GM23338 (cell line): ENCODE data around the gene USF2. TPM values are rescaled to one million over a fixed set of nuclear protein-coding genes. Genes with fewer than 3 reads are reported as not detected.

Source experiments
- ATAC-seq: fragments of 200-7000 bp; cut with Tn5 transposase; 3 replicates; pipeline ENCODE4 v1.9.1; 2020
- DNase-seq: peaks from one replicate; pipeline ENCODE4 v3.0.0-alpha.2; 2015; ENCODE audit warnings: low spot score
- H2AFZ ChIP-seq: fragments of 200-600 bp; sonication (generic); 2 replicates; pipeline ENCODE4 v1.8.0; 2016; ENCODE audit warnings: antibody characterized with exemption, mild to moderate bottlenecking, moderate library complexity
- H3F3A ChIP-seq: fragments of 200-600 bp; sonication (generic); replicated peaks from 2 replicates; pipeline ENCODE4 v1.8.0; 2017; ENCODE audit warnings: antibody characterized with exemption, mixed run types, low read depth
- H3K27ac ChIP-seq: fragments of 200-600 bp; sonication (generic); 2 replicates; pipeline ENCODE4 v1.6.1; 2016; ENCODE audit warnings: low read depth
- H3K27me3 ChIP-seq: fragments of 200-600 bp; sonication (generic); 2 replicates; pipeline ENCODE4 v1.8.0; 2016; ENCODE audit warnings: mild to moderate bottlenecking, mixed run types, moderate library complexity; ENCODE audit not compliant: insufficient read depth
- H3K36me3 ChIP-seq: fragments of 200-600 bp; sonication (generic); 2 replicates; pipeline ENCODE4 v1.8.0; 2016; ENCODE audit warnings: mild to moderate bottlenecking; ENCODE audit not compliant: insufficient read depth
- H3K4me1 ChIP-seq: fragments of 200-600 bp; sonication (generic); 2 replicates; pipeline ENCODE4 v1.8.0; 2016; ENCODE audit warnings: mild to moderate bottlenecking, moderate library complexity; ENCODE audit not compliant: insufficient read depth
- H3K4me2 ChIP-seq: fragments of 200-600 bp; sonication (generic); 2 replicates; pipeline ENCODE4 v1.7.1; 2017; ENCODE audit warnings: mixed run types
- H3K4me3 ChIP-seq: fragments of 200-600 bp; sonication (generic); 2 replicates; pipeline ENCODE4 v1.6.1; 2016; ENCODE audit warnings: mixed run types
- H3K79me2 ChIP-seq: fragments of 200-600 bp; sonication (generic); replicated peaks from 2 replicates; pipeline ENCODE4 v1.8.0; 2017; ENCODE audit warnings: mild to moderate bottlenecking; ENCODE audit not compliant: insufficient read depth
- H3K9me2 ChIP-seq: fragments of 200-600 bp; sonication (generic); 2 replicates; pipeline ENCODE4 v1.8.0; 2017; ENCODE audit not compliant: insufficient read depth
- H4K20me1 ChIP-seq: fragments of 200-600 bp; sonication (generic); replicated peaks from 2 replicates; pipeline ENCODE4 v1.8.0; 2017; ENCODE audit warnings: mild to moderate bottlenecking; ENCODE audit not compliant: insufficient read depth
- H3K27ac Mint-ChIP-seq: 2 replicates; pipeline ENCODE4 v1.8.0; 2020; ENCODE audit warnings: inconsistent platforms, mild to moderate bottlenecking, moderate library complexity, mixed read lengths
- H3K27me3 Mint-ChIP-seq: 3 replicates; pipeline ENCODE4 v1.8.0; 2022; ENCODE audit warnings: low read depth, mild to moderate bottlenecking, moderate library complexity, mixed read lengths, inconsistent platforms; ENCODE audit not compliant: insufficient read depth, poor library complexity
- H3K36me3 Mint-ChIP-seq: 3 replicates; pipeline ENCODE4 v1.8.0; 2021; ENCODE audit warnings: low read depth, mild to moderate bottlenecking, inconsistent platforms, moderate library complexity, mixed read lengths
- H3K4me1 Mint-ChIP-seq: 3 replicates; pipeline ENCODE4 v1.8.0; 2020; ENCODE audit warnings: mild to moderate bottlenecking, inconsistent platforms, mixed read lengths
- H3K4me3 Mint-ChIP-seq: 3 replicates; pipeline ENCODE4 v1.8.0; 2021; ENCODE audit warnings: moderate library complexity, mild to moderate bottlenecking, inconsistent platforms, mixed read lengths
- H3K9me3 Mint-ChIP-seq: 3 replicates; pipeline ENCODE4 v1.8.0; 2020; ENCODE audit warnings: moderate library complexity, mild to moderate bottlenecking, inconsistent platforms, mixed read lengths
- CREB1 ChIP-seq: fragments of 250-450 bp; sonication (Bioruptor Pico); IDR thresholded peaks from 2 replicates; pipeline ENCODE4 v1.5.0; 2020; ENCODE audit warnings: low read depth, mild to moderate bottlenecking, moderate library complexity
- EZH2phosphoT487 ChIP-seq: fragments of 200-600 bp; sonication (generic); IDR thresholded peaks from one replicate; pipeline ENCODE4 v1.8.1; 2018; ENCODE audit warnings: antibody characterized with exemption; ENCODE audit not compliant: unreplicated experiment
- JUNB ChIP-seq: IDR thresholded peaks from one replicate; pipeline ENCODE4 v1.6.1; 2016; ENCODE audit warnings: antibody characterized with exemption; ENCODE audit not compliant: unreplicated experiment
- NANOG ChIP-seq: IDR thresholded peaks from 2 replicates; pipeline ENCODE4 v1.6.1; 2016; ENCODE audit warnings: antibody characterized with exemption, borderline replicate concordance
- POLR2AphosphoS5 ChIP-seq: IDR thresholded peaks from 2 replicates; pipeline ENCODE4 v1.6.1; 2016; ENCODE audit warnings: antibody characterized with exemption, low read depth
- STAT1 ChIP-seq: IDR thresholded peaks from one replicate; pipeline ENCODE4 v1.6.1; 2016; ENCODE audit warnings: antibody characterized with exemption; ENCODE audit not compliant: unreplicated experiment
- ZNF114 ChIP-seq: fragments of 250-450 bp; sonication (Bioruptor Pico); IDR thresholded peaks from 2 replicates; pipeline ENCODE4 v1.5.0; 2020; ENCODE audit warnings: mild to moderate bottlenecking, moderate library complexity
- ZNF462 ChIP-seq: fragments of 250-450 bp; sonication (Bioruptor Pico); IDR thresholded peaks from 2 replicates; pipeline ENCODE4 v1.5.0; 2020; ENCODE audit warnings: mild to moderate bottlenecking, moderate library complexity
- polyA plus RNA-seq: library from polyadenylated mRNA; unstranded; fragments of >200 nt; fragmentation: Nextera tagmentation; extraction: Ambion mirVana; gene quantifications from 2 replicates; pipeline ENCODE4 v1.2.1, GENCODE V29; 2016
- total RNA-seq: library from RNA; depleted of rRNA; stranded (reverse); fragments of >200 nt; shearing (Covaris generic); gene quantifications from 2 replicates; pipeline ENCODE4 v1.2.3, GENCODE V29; 2014
- TF ChIP-seq, protein P1 (sequence below), 2 experiments: fragments of 200-600 bp in 1 of 2; sonication (generic) in 1 of 2; conservative IDR thresholded peaks; 2 replicates each; pipeline versions ENCODE4 v1.5.1 to v1.6.1; 2016 to 2017; ENCODE audit warnings: antibody characterized with exemption in 2 of 2, low read depth in 2 of 2, mild to moderate bottlenecking in 2 of 2, moderate library complexity in 1 of 2
- TF ChIP-seq, protein P2 (sequence below): IDR thresholded peaks from one replicate; pipeline ENCODE4 v1.6.1; 2018; ENCODE audit warnings: antibody characterized with exemption; ENCODE audit not compliant: unreplicated experiment

Gene USF2
- total and polyA plus RNA-seq, 2 experiments from 2014 or later: 28.9 to 60.5 TPM

DNA sequence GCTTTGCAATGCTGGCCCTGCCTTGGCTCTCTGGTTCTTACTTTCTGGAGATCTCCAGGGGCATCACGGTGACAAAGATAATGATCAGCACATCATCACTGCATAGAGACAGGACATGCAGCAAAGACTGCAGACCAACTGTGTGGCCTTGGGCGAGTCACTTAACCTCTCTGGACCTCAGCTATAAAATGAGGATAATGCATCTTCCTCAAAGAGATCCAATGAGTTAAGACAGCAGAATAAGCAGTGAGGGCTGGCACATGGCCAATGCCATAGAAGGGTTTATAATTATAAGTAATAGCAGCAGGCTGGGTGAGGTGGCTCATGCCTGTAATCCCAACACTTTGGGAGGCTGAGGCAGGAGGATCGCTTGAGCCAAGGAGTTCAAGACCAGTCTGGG is 25.6 kb downstream of the USF2 start:
- Histone ChIP-seq H2AFZ (0 out of 2 replicates have a peak overlapping the region, but pooled peaks have one; percentile 74), H4K20me1 (no peaks in the 10 kb centered on the region), H3K36me3 (no peaks in the 10 kb centered on the region), H3K79me2 (no peaks in the 10 kb centered on the region), H3F3A (peaks cover 13% of the 10 kb centered on the region), H3K27ac (no peak overlapping the region), H3K4me2 (no peak overlapping the region; the same call in 1 of the 2 replicates), H3K4me1 (peaks cover 25% of the 10 kb centered on the region), H3K4me3 (no peak overlapping the region), H3K9me2 (no peaks in the 10 kb centered on the region), H3K27me3 (no peaks in the 10 kb centered on the region)
- no peak overlapping the region; the same call in 2 of the 3 replicates for H3K4me3 Mint-ChIP-seq
- peaks cover 13% of the 10 kb centered on the region for H3K4me1 Mint-ChIP-seq
- no peaks in the 10 kb centered on the region for H3K9me3 Mint-ChIP-seq
- no peak overlapping the region for H3K27ac Mint-ChIP-seq
- H3K36me3 Mint-ChIP-seq: no peaks in the 10 kb centered on the region
- ATAC-seq (no peak), DNase-seq (no peak)
- peaks cover 10% of the 10 kb centered on the region for H3K27me3 Mint-ChIP-seq
- TF ChIP-seq, protein P1, sequence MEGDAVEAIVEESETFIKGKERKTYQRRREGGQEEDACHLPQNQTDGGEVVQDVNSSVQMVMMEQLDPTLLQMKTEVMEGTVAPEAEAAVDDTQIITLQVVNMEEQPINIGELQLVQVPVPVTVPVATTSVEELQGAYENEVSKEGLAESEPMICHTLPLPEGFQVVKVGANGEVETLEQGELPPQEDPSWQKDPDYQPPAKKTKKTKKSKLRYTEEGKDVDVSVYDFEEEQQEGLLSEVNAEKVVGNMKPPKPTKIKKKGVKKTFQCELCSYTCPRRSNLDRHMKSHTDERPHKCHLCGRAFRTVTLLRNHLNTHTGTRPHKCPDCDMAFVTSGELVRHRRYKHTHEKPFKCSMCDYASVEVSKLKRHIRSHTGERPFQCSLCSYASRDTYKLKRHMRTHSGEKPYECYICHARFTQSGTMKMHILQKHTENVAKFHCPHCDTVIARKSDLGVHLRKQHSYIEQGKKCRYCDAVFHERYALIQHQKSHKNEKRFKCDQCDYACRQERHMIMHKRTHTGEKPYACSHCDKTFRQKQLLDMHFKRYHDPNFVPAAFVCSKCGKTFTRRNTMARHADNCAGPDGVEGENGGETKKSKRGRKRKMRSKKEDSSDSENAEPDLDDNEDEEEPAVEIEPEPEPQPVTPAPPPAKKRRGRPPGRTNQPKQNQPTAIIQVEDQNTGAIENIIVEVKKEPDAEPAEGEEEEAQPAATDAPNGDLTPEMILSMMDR (conservative IDR thresholded peaks at IDR 0.05; ENCODE audit: low read depth in 2 of 2): no peak
- no peak for TF ChIP-seq CREB1 (CRISPR knock-in tag)
- no peak for TF ChIP-seq STAT1
- no peak for TF ChIP-seq NANOG
- no peak for TF ChIP-seq POLR2AphosphoS5
- no peak for TF ChIP-seq JUNB
- TF ChIP-seq ZNF114 (CRISPR knock-in tag): no peak
- no peak for TF ChIP-seq EZH2phosphoT487
- TF ChIP-seq, protein P2, sequence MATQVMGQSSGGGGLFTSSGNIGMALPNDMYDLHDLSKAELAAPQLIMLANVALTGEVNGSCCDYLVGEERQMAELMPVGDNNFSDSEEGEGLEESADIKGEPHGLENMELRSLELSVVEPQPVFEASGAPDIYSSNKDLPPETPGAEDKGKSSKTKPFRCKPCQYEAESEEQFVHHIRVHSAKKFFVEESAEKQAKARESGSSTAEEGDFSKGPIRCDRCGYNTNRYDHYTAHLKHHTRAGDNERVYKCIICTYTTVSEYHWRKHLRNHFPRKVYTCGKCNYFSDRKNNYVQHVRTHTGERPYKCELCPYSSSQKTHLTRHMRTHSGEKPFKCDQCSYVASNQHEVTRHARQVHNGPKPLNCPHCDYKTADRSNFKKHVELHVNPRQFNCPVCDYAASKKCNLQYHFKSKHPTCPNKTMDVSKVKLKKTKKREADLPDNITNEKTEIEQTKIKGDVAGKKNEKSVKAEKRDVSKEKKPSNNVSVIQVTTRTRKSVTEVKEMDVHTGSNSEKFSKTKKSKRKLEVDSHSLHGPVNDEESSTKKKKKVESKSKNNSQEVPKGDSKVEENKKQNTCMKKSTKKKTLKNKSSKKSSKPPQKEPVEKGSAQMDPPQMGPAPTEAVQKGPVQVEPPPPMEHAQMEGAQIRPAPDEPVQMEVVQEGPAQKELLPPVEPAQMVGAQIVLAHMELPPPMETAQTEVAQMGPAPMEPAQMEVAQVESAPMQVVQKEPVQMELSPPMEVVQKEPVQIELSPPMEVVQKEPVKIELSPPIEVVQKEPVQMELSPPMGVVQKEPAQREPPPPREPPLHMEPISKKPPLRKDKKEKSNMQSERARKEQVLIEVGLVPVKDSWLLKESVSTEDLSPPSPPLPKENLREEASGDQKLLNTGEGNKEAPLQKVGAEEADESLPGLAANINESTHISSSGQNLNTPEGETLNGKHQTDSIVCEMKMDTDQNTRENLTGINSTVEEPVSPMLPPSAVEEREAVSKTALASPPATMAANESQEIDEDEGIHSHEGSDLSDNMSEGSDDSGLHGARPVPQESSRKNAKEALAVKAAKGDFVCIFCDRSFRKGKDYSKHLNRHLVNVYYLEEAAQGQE: no peak
- no peak for TF ChIP-seq ZNF462 (CRISPR knock-in tag)
